SK-N-MC (cell line): ENCODE data around the gene LARGE1.

Experiments
- EZH2 ChIP-seq: fragments of 200-600 bp; sonication (generic); IDR thresholded peaks from one replicate; pipeline ENCODE4 v1.6.1; 2017; ENCODE audit warnings: antibody characterized with exemption
- FOXP2 ChIP-seq: optimal IDR thresholded peaks from 2 replicates; pipeline ENCODE3; 2011; ENCODE audit warnings: mild to moderate bottlenecking, moderate library complexity; ENCODE audit not compliant: insufficient read depth; ENCODE audit errors: extremely low read length, control extremely low read depth

DNA sequence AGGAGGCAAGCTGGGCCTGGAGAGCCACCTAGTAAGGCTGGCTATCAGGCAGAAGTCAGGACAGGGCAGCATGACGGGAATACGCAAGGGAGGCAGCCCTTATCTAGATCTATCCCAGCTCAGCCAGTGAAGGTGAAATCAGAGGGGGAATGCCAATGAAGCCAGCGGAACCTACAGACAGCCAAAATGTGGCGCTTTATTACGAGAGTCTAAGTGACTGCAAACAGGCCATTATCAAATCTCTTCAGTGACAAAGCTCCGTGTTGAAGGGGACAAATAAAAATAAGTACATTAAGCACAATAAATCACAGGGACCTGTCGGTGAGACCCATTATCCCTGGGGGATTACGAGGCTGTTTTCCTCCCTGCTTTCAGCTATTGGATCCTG lies 22.8 kb downstream of the LARGE1 start:
- TF ChIP-seq EZH2 (no peak), FOXP2 (no peak)
